ENCODE measurements around the gene SPEM1.

Gene SPEM1

GRCh38 chr17:7419819-7420610, at the start of gene SPEM1:
Gene SPEM1 (plus strand): TSS chr17:7420324. CDS start chr17:7420385, 61 bp downstream.
- no peak for DNase-seq

GRCh38 chr17:7370853-7371252, 49.3 kb upstream of the SPEM1 start:
- no peak for DNase-seq

GRCh38 chr17:7374353-7374752, 45.8 kb upstream of the SPEM1 start:
- DNase-seq = no peak

- no peak for DNase-seq
Observed at GRCh38 chr17:7379134-7379533, 41.0 kb upstream of the SPEM1 start.

GRCh38 chr17:7380321-7380720, 39.8 kb upstream of the SPEM1 start:
- DNase-seq = peak; percentile 37

GRCh38 chr17:7380855-7381683, 39.1 kb upstream of the SPEM1 start, which contains the start of gene TNK1:
Gene TNK1 (plus strand): TSS chr17:7381089. CDS start chr17:7382927, 1,838 bp downstream.
- DNase-seq = no peak

GRCh38 chr17:7382901-7383300, 37.2 kb upstream of the SPEM1 start:
- DNase-seq = no peak

- DNase-seq = no peak
Observed at GRCh38 chr17:7383371-7383741, 36.8 kb upstream of the SPEM1 start.

GRCh38 chr17:7383742-7384488, 36.2 kb upstream of the SPEM1 start:
- no peak for DNase-seq

GRCh38 chr17:7384489-7385081, 35.5 kb upstream of the SPEM1 start:
- DNase-seq = no peak

GRCh38 chr17:7388856-7389255, 31.3 kb upstream of the SPEM1 start:
- no peak for DNase-seq

GRCh38 chr17:7389924-7390910, 29.9 kb upstream of the SPEM1 start:
- DNase-seq = no peak

GRCh38 chr17:7391307-7391706, 28.8 kb upstream of the SPEM1 start:
- no peak for DNase-seq

- no peak for DNase-seq
Observed at GRCh38 chr17:7392696-7393612, 27.2 kb upstream of the SPEM1 start.

GRCh38 chr17:7393613-7394451, 26.3 kb upstream of the SPEM1 start:
- DNase-seq = no peak

- peak; percentile 46 for DNase-seq
Observed at GRCh38 chr17:7394452-7395191, 25.5 kb upstream of the SPEM1 start, which contains the start of gene PLSCR3. Gene PLSCR3 (minus strand): TSS chr17:7394525. CDS start chr17:7394110, 415 bp downstream.

- no peak for DNase-seq
Observed at GRCh38 chr17:7396147-7396546, 24.0 kb upstream of the SPEM1 start.

- no peak for DNase-seq
Observed at GRCh38 chr17:7398612-7399011, 21.5 kb upstream of the SPEM1 start.

All from NCI-H1694 (cell line).